Suprapubic skin (tissue), 4 donors: ENCODE measurements around the gene TSC22D4. TPM values are rescaled to one million over a fixed set of nuclear protein-coding genes. Genes with fewer than 3 reads are reported as not detected.

ENCODE experiments used
- DNase-seq, 2 donors: peaks; one replicate each; pipeline ENCODE4 v3.0.0-alpha.2; 2019; ENCODE audit warnings: low spot score in 2 of 2
- H3K27ac ChIP-seq: fragments of 200-600 bp; sonication (generic); one replicate; pipeline ENCODE4 v1.5.1; 2019
- H3K27me3 ChIP-seq: fragments of 200-600 bp; sonication (generic); one replicate; pipeline ENCODE4 v1.5.1; 2019
- H3K36me3 ChIP-seq: fragments of 200-600 bp; sonication (generic); one replicate; pipeline ENCODE4 v1.5.1; 2019
- H3K4me1 ChIP-seq: fragments of 200-600 bp; sonication (generic); one replicate; pipeline ENCODE4 v1.5.1; 2019
- H3K4me3 ChIP-seq: fragments of 200-600 bp; sonication (generic); one replicate; pipeline ENCODE4 v1.5.1; 2019; ENCODE audit warnings: mild to moderate bottlenecking
- H3K9me3 ChIP-seq: fragments of 200-600 bp; sonication (generic); one replicate; pipeline ENCODE4 v1.5.1; 2019
- EP300 ChIP-seq: sonication (generic); formaldehyde crosslinking; IDR thresholded peaks from one replicate; pipeline ENCODE4 v1.6.1; 2017; ENCODE audit warnings: antibody characterized with exemption
- POLR2A ChIP-seq, 2 donors: fragments of 450-650 bp; IDR thresholded peaks; one replicate each; pipeline ENCODE4 v1.6.1; 2017; ENCODE audit warnings: antibody characterized with exemption in 2 of 2, mild to moderate bottlenecking in 2 of 2, moderate library complexity in 2 of 2
- POLR2AphosphoS5 ChIP-seq, 3 donors: sonication (generic); formaldehyde crosslinking; IDR thresholded peaks; one replicate each; pipeline ENCODE4 v1.6.1; 2017; ENCODE audit warnings: antibody characterized with exemption in 3 of 3
- WGBS: methylation state at CpG from one replicate; pipeline ENCODE4 v1.1.5; 2018; 5-methylcytosine and 5-hydroxymethylcytosine counted together
- total RNA-seq, 4 donors: library from RNA; depleted of rRNA; stranded (reverse); fragments of >200 nt; gene quantifications; one replicate each; pipeline ENCODE4 v1.1.0, GENCODE V29; 2016
- TF ChIP-seq, protein P1 (sequence below), 2 donors: fragments of 200-600 bp in 1 of 2; fragments of 450-650 bp in 1 of 2; sonication (generic) in 1 of 2; IDR thresholded peaks; one replicate each; pipeline ENCODE4 v1.5.1; 2016 to 2019; ENCODE audit warnings: antibody characterized with exemption in 2 of 2, mild to moderate bottlenecking in 1 of 2, moderate library complexity in 1 of 2

Gene TSC22D4
- total RNA-seq, 4 donors from 2014 or later, result 52.7 to 67.2 (median 57.3) TPM

- TF ChIP-seq POLR2A (IDR thresholded peaks at IDR 0.05), result no peak
- TF ChIP-seq EP300, result no peak
- TF ChIP-seq, protein P1, sequence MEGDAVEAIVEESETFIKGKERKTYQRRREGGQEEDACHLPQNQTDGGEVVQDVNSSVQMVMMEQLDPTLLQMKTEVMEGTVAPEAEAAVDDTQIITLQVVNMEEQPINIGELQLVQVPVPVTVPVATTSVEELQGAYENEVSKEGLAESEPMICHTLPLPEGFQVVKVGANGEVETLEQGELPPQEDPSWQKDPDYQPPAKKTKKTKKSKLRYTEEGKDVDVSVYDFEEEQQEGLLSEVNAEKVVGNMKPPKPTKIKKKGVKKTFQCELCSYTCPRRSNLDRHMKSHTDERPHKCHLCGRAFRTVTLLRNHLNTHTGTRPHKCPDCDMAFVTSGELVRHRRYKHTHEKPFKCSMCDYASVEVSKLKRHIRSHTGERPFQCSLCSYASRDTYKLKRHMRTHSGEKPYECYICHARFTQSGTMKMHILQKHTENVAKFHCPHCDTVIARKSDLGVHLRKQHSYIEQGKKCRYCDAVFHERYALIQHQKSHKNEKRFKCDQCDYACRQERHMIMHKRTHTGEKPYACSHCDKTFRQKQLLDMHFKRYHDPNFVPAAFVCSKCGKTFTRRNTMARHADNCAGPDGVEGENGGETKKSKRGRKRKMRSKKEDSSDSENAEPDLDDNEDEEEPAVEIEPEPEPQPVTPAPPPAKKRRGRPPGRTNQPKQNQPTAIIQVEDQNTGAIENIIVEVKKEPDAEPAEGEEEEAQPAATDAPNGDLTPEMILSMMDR (IDR thresholded peaks at IDR 0.05), result no peak
- no peak for TF ChIP-seq POLR2AphosphoS5 (IDR thresholded peaks at IDR 0.05)
- Histone ChIP-seq H3K9me3 (no peaks in the 10 kb centered on the region), H3K4me3 (peak overlapping the region; percentile 96), H3K36me3 (peaks cover 19% of the 10 kb centered on the region), H3K4me1 (peaks cover 55% of the 10 kb centered on the region), H3K27me3 (no peaks in the 10 kb centered on the region), H3K27ac (peak overlapping the region; percentile 97)
- DNase-seq, result peak in 1 of 2 donors; percentile 73
- WGBS, result 34% methylated on average over 20 of the region's 31 CpGs
Observed at GRCh38 chr7:100430493-100431285, 48.3 kb downstream of the TSC22D4 start.

- no peak for TF ChIP-seq POLR2A (IDR thresholded peaks at IDR 0.05)
- no peak for TF ChIP-seq EP300
- TF ChIP-seq POLR2AphosphoS5 (IDR thresholded peaks at IDR 0.05), result no peak
- TF ChIP-seq, protein P1 (IDR thresholded peaks at IDR 0.05), result no peak
- peak within 1 kb of the TSS; percentile 96 for H3K4me3 ChIP-seq
- peaks cover 46% of the 10 kb centered on the region for H3K4me1 ChIP-seq
- peak within 1 kb of the TSS; percentile 97 for H3K27ac ChIP-seq
- no peaks in the 10 kb centered on the region for H3K9me3 ChIP-seq
- 0% methylated on average over 48 of the region's 95 CpGs for WGBS
- DNase-seq, result peak; percentile 98
- no peaks in the 10 kb centered on the region for H3K27me3 ChIP-seq
- peaks cover 19% of the 10 kb centered on the region for H3K36me3 ChIP-seq
Observed at GRCh38 chr7:100429637-100430492, 49.1 kb downstream of the TSC22D4 start, which contains the start of gene MEPCE. MEPCE (plus strand) TSS chr7:100429831; CDS start chr7:100430019, 188 bp downstream.

GRCh38 chr7:100428967-100429636 lies 49.9 kb downstream of the TSC22D4 start:
- peaks cover 14% of the 10 kb centered on the region for H3K36me3 ChIP-seq
- WGBS, result under 1% methylated on average over 37 of the region's 40 CpGs
- H3K27ac ChIP-seq, result peak overlapping the region; percentile 97
- H3K27me3 ChIP-seq, result no peaks in the 10 kb centered on the region
- DNase-seq, result peak; percentile 100
- peaks cover 41% of the 10 kb centered on the region for H3K4me1 ChIP-seq
- no peaks in the 10 kb centered on the region for H3K9me3 ChIP-seq
- H3K4me3 ChIP-seq, result peak overlapping the region; percentile 96
- peak; percentile 82 to 92 (median 89) for TF ChIP-seq POLR2AphosphoS5 (IDR thresholded peaks at IDR 0.05)
- TF ChIP-seq, protein P1 (IDR thresholded peaks at IDR 0.05), result peak in 1 of 2 donors; percentile 14
- peak; percentile 37 to 86 for TF ChIP-seq POLR2A (IDR thresholded peaks at IDR 0.05)
- TF ChIP-seq EP300, result peak; percentile 44

- Histone ChIP-seq H3K9me3 (no peaks in the 10 kb centered on the region), H3K36me3 (peaks cover 7% of the 10 kb centered on the region), H3K4me1 (peaks cover 38% of the 10 kb centered on the region), H3K4me3 (peak within 1 kb of the TSS; percentile 96), H3K27me3 (no peaks in the 10 kb centered on the region), H3K27ac (peak within 1 kb of the TSS; percentile 97)
- WGBS, result under 1% methylated on average over 44 of the region's 66 CpGs
- TF ChIP-seq, protein P1 (IDR thresholded peaks at IDR 0.05), result no peak
- TF ChIP-seq POLR2AphosphoS5 (IDR thresholded peaks at IDR 0.05), result peak; percentile 96 to 99 (median 97)
- TF ChIP-seq EP300, result no peak
- TF ChIP-seq POLR2A (IDR thresholded peaks at IDR 0.05), result peak; percentile 98 to 100
- DNase-seq, result peak; percentile 99
Observed at GRCh38 chr7:100428199-100428966, 50.6 kb downstream of the TSC22D4 start, which contains the start of gene ZCWPW1. ZCWPW1 (minus strand) TSS chr7:100428703; CDS start chr7:100420649, 8,054 bp downstream.
